HuH-7 (cell line): ENCODE data around the gene CAV1.

Experiments
- DNase-seq: peaks from one replicate; pipeline ENCODE4 v3.0.0; 2011; ENCODE audit warnings: low spot score

CAV1 gene

GRCh38 chr7:116530107-116530820 lies 5.4 kb downstream of the CAV1 start:
- no peak for DNase-seq

GRCh38 chr7:116532102-116532688 lies 7.4 kb downstream of the CAV1 start:
- DNase-seq: no peak

- DNase-seq: no peak
These were observed 10.0 kb downstream of the CAV1 start for GRCh38 chr7:116534790-116535189.

- DNase-seq: no peak
These were observed 10.6 kb downstream of the CAV1 start for GRCh38 chr7:116535416-116535815.

GRCh38 chr7:116538138-116538537 lies 13.3 kb downstream of the CAV1 start:
- no peak for DNase-seq

- no peak for DNase-seq
These were observed 15.0 kb downstream of the CAV1 start for GRCh38 chr7:116539879-116540278.

GRCh38 chr7:116540743-116541142 lies 15.9 kb downstream of the CAV1 start:
- no peak for DNase-seq

- DNase-seq: no peak
These were observed 17.1 kb downstream of the CAV1 start for GRCh38 chr7:116541951-116542350.

GRCh38 chr7:116542618-116543017 lies 17.8 kb downstream of the CAV1 start:
- no peak for DNase-seq

GRCh38 chr7:116543664-116544063 lies 18.8 kb downstream of the CAV1 start:
- DNase-seq: no peak

- no peak for DNase-seq
These were observed 19.7 kb downstream of the CAV1 start for GRCh38 chr7:116544487-116544886.

GRCh38 chr7:116545411-116545993 lies 20.7 kb downstream of the CAV1 start:
- DNase-seq: no peak

- DNase-seq: no peak
These were observed 21.2 kb downstream of the CAV1 start for GRCh38 chr7:116546054-116546453.

GRCh38 chr7:116546916-116547315 lies 22.1 kb downstream of the CAV1 start:
- DNase-seq: no peak

GRCh38 chr7:116547347-116547746 lies 22.5 kb downstream of the CAV1 start:
- no peak for DNase-seq

- no peak for DNase-seq
These were observed 23.7 kb downstream of the CAV1 start for GRCh38 chr7:116548506-116548905.

- DNase-seq: no peak
These were observed 24.5 kb downstream of the CAV1 start for GRCh38 chr7:116549370-116549769.

- no peak for DNase-seq
These were observed 26.9 kb downstream of the CAV1 start for GRCh38 chr7:116551692-116552091.

GRCh38 chr7:116552602-116553001 lies 27.8 kb downstream of the CAV1 start:
- no peak for DNase-seq

- no peak for DNase-seq
These were observed 28.5 kb downstream of the CAV1 start for GRCh38 chr7:116553168-116553964.

GRCh38 chr7:116554436-116554835 lies 29.6 kb downstream of the CAV1 start:
- DNase-seq: no peak

- DNase-seq: no peak
These were observed 30.1 kb downstream of the CAV1 start for GRCh38 chr7:116554911-116555310.

GRCh38 chr7:116557066-116557585 lies 32.3 kb downstream of the CAV1 start:
- DNase-seq: no peak
